Activated effector memory CD4-positive, alpha-beta T cell treated with Interleukin-2 at 50 U/mL for 16 hours (primary cell): ENCODE data around the gene VAMP4.
A peak's percentile ranks its signal among the peaks of the same experiment; 100 is the strongest.
"Not testable (repeated sequence)": the region's sequence is repeated elsewhere in the genome, so short reads cannot be mapped to it uniquely, and the experiment has no call there.

Experiments
- DNase-seq: peaks from one replicate; pipeline ENCODE4 v3.0.0-alpha.2; 2020

Gene VAMP4

DNA sequence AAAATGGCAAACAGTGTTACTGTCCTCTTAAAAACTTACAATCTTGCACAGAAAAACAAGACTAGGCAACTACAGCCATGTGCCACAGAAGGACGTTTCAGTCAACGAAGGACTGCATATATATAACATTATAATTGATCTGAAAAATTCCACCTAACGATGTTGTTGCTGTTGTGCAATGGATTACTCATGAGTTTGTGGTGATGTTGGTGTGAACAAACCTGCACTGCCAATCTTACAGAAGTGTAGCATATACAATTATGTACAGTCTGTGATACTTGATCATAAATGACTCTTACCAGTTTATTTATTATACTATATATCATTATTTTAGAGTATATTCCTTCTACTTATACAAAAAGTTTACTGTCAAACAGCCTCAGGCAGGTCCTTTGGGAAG lies 6.8 kb upstream of the VAMP4 start:
- DNase-seq: no peak

DNA sequence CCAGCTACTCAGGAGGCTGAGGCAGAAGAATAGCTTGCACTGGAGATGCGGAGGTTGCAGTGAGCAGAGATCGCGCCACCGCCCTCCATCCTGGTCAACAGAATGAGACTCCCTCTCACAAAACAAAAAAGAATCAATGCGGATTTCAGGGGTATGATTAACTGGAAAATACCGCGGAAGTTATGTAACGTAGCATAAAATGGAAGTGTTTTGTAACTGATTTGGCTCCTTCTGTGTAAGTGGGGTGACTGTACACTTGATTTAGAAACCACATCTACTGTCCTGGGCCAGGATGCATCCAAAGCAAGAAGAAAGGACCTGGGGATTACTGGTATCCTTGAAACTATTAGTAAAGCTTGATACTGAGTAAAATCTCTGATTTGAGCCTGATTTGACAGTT lies 3.1 kb upstream of the VAMP4 start:
- no peak for DNase-seq

DNA sequence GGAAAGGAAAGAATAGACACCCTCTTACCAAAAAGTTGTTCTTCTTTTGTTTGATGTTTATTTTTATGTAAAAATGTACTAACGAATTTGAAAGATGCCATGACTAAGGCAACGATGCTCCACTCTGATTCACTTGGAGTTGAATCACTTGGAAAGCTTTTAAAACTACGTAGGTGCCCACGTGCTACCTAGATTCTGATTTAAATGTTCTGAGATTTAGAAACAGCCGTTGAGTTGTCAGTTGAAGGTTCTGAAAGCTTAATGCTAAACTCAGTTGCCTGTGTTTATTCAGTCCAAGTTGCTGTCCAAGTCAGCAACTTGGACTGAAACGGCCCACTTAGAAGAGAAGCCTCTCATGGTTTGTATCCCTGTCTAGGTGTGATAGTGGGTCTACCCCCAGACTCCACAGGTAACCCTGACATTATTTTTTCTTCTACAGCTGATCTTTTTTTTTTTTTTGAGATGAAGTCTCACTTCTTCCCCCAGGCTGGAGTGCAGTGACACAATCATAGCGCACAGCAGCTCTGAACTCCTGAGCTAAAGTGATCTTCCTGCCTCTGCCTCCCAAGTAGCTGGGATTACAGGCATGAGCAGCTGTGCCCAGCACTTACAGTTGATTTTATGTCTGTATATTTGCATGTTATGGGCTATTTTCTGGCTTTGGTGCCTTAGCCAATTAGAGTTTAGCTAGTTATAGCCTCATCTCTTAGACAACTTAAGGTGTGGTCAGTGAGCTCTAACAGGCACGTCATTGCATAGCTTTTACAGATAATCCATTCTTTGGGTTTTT lies 1.4 kb upstream of the VAMP4 start:
- no peak for DNase-seq

DNA sequence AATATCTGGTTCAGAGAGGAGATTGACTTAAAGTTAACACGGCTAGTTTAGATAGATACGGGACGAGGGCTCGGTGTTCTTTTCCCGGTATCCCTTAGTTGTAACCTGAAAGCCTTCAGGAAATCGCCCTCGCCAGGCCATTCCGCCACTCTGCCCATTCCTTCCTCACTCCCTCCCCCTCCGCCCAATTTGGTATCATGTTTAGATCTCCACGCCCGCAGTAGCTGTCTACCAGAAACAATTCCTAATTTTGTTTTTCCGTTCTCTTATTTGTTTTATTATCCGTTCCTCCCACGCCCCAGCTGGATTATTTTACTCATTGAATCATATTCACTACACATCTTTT lies 685 bp upstream of the VAMP4 start:
- DNase-seq: no peak

DNA sequence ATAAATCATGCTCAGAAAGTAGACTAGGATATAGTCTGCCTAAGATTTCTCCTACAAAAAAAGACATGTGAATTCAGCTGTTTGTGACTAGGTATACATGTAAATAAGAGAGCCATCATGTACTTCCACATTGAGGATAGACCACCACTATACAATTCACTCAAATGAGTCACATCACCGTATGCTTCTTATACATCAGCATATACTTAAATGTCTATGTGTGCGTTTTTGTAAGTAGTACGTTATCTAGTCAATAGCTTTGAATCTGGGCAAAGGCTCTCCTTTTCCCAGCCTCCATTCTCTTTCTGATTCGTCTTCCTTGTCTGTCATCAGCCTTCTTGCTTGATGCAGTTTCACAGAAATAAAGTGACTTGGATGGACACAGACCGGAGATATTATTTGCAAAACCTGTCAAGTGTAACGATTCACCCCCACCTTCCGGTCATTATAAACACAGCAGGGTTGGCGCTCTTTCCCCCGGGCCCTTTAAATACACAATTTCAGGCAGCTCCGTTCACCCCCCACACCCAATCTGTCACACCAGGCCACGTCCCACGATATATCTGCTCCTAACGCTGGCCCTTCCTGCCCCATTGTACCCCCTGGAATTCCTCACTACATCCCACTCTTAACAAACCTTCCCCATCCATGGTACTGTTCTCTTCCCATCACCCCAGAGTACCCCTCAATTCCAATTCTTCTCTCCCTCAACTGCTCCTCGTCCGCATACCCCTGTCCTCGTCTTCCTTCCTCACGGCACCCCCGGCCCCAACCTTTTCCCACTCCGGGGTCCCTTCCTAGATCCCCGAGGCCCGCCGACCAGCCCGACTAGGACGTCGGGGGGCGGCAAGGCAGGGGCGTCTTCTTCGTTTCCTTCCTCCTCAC lies 636 bp downstream of the VAMP4 start:
- peak; percentile 29 for DNase-seq

DNA sequence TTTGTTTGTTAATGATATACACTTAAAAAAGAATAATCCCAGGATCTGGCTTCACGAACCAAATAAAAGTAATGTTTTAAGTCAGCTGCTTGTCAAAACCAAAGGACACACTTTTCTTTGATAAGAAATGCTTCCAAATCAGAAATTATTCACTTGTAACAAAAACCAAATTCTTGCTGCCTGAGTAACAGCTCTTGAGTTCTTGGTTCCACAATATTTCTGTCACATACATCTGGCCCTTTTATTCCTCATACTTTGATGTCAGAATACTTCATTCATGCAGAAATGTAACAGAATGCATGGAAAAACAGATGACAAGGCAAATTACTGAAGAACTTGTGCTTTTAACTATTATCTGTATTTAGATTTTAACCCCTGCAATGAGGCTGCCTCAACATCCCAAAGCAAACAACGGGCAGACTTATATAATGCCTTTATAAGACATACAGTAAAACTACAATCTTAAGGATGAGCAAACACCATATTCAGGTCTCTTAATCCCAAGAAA lies 1.5 kb downstream of the VAMP4 start:
- no peak for DNase-seq

DNA sequence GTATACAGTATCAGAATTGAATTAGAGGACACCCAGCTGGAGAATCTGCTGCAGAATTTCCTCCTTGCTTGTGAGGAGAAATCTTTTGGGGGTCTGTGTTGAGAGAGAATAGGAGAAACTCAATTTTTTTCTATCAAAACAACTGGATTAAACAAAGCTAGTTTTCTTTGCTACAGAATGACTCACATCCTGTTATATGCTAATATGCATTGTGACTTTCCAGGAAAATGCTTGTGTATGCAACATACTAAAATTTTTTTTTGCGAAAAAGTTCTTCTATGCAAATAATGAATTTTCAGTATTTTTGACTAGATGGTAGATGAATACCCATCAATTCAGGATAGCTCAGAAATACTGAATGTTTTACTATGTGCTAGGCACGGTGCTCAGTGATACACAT lies 2.2 kb downstream of the VAMP4 start:
- DNase-seq: no peak

DNA sequence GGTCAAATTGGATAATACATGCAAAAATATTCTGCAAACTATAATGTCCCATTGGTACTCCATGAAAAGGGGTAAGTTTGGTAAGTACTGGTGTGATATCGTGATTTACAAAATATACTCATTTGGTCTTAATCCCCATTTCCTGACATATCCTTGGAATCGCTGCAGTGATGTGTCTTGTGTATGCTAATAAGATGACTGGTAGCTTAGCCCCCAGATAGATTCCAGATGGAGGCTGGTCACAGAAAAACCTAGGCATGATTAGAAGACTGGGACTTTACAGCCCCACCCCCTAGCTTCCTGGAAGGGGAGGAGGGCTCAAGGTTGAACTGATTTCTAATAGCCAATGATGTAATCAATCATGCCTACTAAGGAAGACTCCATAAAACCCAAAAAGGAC lies 3.0 kb downstream of the VAMP4 start:
- no peak for DNase-seq

DNA sequence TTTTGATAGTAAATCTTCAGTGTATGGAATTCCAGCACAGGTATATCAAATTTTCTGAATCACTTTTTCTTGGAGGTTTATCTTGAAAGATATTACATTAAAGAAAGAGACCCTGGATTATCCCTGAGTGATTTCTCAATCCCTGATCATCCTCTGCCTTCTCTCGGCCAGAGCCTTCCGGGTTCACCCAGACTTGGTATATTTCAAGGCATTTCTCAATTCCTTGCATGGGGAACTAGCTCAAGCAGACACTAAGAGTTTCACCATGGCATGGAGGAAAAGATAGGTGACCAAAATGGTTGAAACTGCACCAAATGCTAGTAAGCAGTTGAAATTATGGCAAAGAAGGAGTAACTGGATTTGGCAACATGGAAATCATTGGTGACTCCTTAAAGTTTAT lies 5.7 kb downstream of the VAMP4 start:
- DNase-seq: no peak

DNA sequence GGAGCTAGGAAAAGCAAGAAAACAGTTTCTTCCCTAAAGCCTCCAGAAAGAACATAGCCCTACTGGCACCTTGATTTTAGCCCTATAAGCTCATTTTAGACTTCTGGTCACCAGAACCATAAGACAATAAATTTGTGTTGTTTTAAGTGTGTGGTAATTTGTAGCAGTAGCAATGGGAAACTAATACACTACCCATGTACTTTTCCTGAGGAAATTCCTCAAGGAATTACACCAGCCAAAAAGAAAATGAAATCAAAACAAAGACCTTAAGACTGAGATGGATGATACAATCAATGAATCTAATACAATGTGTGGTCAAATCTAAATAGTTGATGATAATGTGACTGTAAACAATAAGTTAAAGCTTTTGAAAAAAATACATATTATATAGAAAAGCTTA lies 11.8 kb downstream of the VAMP4 start:
- no peak for DNase-seq

DNA sequence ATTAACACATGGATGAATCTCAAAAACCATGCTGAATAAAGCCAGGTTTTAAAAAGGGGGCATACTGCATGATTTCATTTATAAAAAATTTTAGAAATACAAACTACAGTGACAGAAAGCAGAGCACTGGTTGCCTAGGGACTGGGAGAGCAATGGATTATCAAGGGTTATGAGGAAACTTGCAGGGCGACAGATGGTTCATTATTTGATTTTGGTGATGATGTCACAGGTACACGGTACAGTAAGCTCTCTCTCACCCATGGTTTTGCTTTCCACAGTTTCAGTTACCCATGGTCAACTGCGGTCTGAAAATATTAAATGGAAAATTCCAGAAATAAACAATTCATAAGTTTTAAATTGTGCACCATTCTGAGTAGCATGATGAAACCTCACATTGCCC lies 14.1 kb downstream of the VAMP4 start:
- no peak for DNase-seq

DNA sequence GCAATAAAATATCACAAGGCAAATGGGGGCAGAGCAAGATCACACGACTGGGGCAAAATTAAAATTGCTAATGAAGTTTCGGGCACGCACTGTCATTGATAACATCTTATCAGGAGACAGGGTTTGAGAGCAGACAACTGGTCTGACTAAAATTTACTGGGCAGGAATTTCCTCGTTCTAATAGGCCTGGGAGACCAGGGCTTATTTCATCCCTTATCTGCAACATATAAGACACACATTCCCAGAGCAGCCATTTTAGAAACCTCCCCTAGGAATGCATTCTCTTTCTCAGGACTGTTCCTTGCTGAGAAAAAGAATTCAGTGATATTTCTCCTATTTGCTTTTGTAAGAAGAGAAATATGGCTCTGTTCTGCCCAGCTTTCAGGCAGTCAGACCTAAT lies 18.7 kb downstream of the VAMP4 start:
- not testable (repeated sequence) for DNase-seq

DNA sequence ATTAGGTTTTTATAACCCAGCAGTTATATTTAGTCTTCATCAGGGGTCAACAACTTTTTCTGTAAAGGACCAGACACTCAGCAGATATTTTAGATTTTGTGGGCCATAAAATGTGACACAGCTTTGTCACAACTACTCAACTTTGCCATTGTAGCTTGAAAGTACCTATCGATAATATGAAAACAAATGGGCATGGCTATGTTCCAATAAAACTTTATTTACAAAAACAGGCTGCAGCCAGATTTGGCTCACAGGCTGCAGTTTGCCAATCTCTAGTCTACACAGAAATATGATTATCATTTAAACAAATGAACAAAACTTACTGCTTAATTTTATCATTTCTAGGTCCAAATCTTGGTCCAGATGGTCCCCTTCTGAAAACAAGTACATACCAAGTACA lies 23.0 kb downstream of the VAMP4 start:
- no peak for DNase-seq

DNA sequence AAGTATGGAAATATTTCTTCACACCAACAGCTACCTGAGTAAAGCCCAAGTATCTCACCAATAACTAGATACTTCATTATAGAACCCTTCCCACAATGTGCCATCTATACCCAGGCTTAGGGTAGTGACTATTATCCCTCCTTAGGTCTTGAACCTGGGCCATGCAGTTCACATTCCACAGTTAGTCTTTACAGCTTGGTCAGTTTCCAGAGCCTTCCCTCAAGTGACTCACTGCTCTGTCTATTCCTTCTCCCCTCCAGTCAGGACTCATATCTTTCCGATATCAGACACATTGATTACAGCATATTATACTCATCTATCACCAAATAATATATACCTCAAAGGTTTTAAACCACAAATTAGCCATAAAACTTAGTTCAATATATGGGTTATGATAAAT lies 23.6 kb downstream of the VAMP4 start:
- no peak for DNase-seq

DNA sequence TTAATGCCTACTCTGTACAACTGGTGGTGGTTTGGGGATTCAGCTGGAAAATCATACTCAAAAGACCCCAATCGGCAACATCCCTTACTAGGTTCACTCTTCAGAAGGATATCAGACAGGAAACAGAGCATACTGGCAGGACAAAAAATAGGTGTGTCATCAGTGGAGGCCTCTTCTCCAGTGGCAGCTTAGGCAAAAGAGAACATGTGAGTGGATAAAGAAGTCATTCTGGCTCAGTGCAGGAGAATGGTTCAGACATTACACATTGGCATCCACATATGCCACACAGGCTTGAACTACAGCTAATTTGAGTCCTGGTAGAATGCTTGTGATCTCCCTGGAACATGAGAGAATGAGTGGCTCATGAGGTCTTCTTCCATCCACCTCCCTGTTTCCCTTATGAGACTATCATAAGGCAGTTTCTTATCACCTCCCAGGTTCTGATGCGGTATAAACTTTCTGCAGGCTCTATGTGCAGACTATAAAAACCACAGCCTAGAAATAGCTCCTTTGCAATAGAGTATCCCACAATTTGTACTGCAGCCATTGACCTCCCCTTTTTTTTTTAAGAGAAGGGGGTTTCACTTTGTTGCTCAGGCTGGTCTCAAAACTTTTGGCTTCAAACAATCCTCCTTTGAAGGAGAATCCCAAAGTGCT lies 24.7 kb downstream of the VAMP4 start:
- no peak for DNase-seq

DNA sequence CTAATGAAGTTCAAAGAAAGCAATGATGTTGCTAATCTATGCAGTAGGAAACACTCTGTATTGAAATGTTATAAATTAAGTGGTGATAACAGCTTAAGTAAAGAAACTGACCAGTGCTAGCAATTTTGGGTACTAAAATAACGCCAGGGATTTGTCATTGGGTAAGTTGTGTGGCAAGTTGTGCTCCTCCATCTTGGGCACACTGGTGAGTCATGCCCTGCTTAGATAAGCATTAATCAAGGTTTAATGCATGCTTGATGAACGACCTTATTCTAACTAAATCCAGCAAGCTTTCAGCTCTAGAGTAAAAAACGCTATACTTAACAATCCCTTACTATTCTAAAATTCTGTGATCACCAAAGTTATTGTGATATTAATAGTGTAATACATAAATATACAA lies 25.2 kb downstream of the VAMP4 start:
- no peak for DNase-seq

DNA sequence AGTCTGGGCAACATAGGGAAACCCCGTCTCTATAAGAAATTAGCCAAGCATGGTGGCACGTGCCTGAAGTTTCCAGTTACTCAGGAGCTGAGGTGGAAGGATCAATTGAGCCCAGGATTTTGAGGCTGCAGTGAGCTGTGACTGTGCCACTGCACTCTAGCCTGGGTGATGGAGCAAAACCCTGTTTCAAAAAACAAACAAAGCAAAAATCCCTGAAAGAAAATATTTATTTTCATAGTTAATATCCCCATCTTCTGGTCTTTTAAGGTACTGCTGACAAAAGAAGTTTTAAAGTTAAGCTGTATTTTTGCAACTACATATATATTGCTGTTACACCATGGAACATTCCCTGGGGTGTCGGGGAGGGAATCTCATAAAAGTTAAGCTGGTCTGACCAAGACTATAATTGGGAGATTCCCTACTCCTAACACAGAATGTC lies 26.0 kb downstream of the VAMP4 start:
- DNase-seq: no peak

DNA sequence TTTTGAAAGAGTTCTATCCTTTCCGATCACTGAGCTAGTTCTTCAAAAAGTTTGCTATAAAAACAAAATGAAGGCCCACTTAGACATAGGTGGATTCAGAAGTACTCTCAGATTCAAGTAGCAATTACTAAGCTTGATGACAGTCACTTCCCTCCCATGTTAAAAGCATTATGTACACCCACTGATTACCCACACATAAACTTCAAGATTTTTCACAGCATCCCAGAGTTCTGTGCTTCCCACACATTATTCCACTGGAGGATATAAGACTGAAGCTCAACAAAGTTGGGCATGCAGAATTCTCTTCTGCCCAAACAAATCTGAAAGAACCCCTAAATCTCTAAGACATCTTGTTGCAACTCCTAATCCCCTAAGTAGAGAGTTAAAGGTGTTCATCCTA lies 29.5 kb downstream of the VAMP4 start:
- no peak for DNase-seq

DNA sequence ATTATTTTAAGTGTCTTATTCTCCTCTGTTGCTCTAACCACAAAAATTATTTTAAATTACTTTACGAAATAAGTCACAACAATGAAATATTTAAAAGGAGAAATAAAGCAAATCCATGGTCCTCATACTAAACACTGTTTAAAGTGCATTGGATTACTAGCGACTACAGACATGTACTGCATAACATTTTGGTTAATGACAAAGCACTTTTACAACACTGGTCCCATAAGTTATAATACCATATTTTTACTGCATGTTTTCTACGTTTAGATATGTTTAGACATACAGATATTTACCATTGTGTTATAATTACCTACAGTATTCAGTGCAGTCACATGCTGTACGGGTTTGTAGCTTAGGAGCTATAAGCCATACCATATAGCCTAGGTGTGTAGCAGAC lies 30.2 kb downstream of the VAMP4 start:
- DNase-seq: no peak

DNA sequence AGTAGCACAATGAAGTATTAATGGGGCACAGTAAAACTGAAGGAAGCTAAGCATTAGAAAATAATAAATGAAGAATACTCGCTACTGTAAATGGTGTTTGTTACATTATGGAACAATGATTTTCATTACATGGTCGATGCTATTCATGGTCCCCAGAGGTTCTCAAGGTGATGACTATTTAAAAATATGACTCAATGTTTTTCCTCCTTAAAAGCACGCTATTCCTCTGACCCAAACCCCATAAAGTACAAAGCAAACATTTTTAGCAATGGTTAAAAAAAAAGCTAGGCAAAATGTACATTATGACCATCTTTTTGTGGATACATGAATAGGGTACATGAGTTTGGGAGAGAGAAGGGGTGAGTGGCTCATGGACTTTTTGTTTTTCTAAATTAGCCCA lies 34.3 kb downstream of the VAMP4 start:
- no peak for DNase-seq

DNA sequence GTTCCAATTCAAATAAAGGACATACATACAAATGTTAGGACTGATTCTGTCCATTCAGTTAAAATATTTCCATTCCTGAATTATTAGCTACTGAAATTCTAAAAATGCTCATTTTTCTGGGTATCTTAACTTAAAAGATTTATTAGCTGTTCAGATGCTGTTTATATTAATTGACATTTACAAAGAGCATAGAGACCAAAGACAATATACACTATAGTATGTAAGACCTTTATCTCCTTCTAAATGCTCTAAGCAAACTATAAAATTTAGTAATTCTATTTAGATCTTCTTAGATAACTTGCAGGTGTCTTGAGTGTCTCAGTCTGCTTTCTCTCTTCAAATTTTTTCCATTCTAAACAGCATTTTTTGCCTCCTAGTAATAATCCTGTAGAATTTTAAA lies 39.3 kb downstream of the VAMP4 start:
- DNase-seq: no peak

DNA sequence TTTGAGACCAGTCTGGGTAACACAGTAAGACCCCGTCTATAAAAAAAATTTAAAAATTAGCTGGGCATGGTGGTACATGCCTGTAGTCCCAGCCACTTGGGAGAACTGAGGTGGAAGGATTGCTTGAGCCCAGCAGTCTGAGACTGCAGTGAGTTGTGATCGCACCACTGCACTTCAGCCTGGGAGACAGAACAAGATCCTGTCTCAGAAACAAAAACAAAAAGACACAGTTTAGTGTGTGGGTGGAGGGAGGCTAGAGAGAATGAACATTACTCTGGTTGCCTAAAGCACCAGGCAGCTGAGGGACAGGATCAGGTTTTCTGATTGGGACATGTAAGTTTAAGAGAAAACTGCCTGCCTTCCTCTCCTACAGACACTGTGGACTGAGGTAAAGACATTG lies 42.3 kb downstream of the VAMP4 start:
- DNase-seq: no peak

DNA sequence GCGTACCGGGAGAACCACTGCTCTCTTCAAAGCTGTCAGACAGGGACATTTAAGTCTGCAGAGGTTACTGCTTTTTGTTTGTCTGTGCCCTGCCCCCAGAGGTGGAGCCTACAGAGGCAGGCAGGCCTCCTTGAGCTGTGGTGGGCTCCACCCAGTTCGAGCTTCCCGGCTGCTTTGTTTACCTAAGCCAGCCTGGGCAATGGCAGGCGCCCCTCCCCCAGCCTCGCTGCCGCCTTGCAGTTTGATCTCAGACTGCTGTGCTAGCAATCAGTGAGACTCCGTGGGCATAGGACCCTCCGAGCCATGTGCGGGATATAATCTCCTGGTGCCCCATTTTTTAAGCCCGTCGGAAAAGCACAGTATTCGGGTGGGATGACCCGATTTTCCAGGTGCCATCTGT lies 46.1 kb downstream of the VAMP4 start:
- DNase-seq: not testable (repeated sequence)

DNA sequence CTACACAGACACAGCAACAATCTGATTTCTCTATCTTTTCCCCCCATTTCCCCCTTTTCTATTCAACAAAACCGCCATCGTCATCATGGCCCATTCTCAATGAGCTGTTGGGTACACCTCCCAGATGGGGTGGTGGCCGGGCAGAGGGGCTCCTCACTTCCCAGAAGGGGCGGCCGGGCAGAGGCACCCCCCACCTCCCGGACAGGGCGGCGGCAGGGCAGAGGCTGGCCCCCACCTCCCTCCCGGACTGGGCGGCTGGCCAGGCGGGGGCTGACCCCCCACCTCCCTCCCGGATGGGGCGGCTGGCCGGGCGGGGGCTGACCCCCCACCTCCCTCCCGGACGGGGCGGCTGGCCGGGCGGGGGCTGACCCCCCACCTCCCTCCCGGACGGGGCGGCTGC lies 48.3 kb downstream of the VAMP4 start:
- DNase-seq: not testable (repeated sequence)
